ENCODE data around the gene IMPA2.

- TF ChIP-seq CTCF (IDR thresholded peaks at IDR 0.05) (no peak), POLR2A (IDR thresholded peaks at IDR 0.05) (peak; percentile 78 to 91 (median 90))
Observed at GRCh38 chr18:12011957-12012549, 30.7 kb downstream of the IMPA2 start.

Measured in body of pancreas (tissue), 4 donors.